HG03469 (cell line): ENCODE measurements around the gene GPR157.
"Not testable (repeated sequence)": the region's sequence is repeated elsewhere in the genome, so short reads cannot be mapped to it uniquely, and the experiment has no call there.

Source experiments
- ATAC-seq: cut with Tn5 transposase; IDR thresholded peaks from one replicate; pipeline ENCODE4 v1.9.1; 2021; ENCODE audit warnings: mild to moderate bottlenecking, moderate library complexity, moderate number of reproducible peaks; ENCODE audit not compliant: unreplicated experiment

The GPR157 gene

GRCh38 chr1:9149151-9149550, 20.2 kb upstream of the GPR157 start:
- ATAC-seq, result no peak

GRCh38 chr1:9146156-9146555, 17.3 kb upstream of the GPR157 start:
- ATAC-seq, result no peak

DNA sequence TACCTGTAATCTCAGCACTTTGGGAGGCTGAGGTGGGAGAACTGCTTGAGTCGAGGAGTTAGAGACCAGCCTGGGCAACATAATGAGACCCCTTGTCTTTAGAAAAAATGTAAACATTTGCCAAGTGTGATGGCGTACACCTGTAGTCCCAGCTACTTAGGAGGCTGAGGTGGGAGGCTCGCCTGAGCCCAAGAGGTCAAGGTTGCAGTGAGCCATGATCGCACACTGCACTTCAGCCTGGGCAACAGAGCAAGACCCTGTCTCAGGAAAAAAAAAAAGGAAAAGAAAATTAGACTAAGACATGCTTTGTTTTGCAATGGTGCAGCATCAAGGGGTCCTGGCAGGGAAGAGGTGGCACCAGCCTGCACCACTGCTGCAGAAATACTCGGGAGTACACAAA, 16.8 kb upstream of the GPR157 start:
- no peak for ATAC-seq

DNA sequence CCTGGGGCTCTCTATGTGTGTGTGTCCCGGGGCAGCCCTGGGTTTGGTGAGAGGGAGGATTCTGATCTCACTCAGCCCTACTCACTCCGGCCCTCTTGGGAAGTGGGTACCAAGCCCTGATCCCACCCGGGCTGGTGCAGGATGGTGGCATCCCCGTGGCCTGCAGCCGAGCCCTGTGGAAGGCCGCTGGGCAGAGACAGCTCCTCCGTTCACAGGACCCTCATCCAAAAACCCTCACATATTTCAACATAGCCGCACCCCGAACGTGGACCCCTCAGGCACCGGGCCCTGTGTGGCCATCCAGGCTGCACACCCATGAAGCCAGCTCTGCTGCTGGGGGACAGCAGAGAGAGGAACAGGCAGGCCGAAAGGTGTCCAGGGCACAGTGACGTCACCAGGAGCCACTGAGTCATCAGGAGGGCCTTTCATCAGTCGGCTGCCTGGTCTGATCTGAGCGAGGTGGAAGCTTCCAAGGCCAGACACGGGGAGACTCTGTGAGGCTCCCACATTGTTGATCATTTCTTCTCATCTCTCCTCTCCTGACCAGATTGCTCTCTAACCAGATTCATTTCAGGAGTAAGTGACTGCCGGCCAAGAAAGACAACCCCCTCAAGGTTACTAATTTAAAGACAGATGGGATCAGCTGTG, 16.2 kb upstream of the GPR157 start:
- ATAC-seq, result no peak

DNA sequence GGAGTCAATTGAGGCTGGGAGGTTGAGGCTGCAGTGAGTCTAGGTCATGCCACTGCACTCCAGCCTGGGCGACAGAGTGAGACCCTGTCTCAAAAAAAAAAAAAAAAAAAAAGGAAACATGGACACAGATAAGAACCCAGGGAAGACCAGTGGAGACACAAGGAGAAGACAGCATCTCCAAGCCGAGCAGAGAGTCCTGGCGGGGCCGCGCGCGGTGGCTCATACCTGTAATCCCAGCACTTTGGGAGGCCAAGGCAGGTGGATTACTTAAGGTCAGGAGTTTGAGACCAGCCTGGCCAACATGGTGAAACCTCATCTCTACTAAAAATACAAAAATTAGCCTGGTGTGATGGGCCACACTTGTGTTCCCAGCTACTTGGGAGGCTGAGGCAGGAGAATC, 15.6 kb upstream of the GPR157 start:
- ATAC-seq, result not testable (repeated sequence)

DNA sequence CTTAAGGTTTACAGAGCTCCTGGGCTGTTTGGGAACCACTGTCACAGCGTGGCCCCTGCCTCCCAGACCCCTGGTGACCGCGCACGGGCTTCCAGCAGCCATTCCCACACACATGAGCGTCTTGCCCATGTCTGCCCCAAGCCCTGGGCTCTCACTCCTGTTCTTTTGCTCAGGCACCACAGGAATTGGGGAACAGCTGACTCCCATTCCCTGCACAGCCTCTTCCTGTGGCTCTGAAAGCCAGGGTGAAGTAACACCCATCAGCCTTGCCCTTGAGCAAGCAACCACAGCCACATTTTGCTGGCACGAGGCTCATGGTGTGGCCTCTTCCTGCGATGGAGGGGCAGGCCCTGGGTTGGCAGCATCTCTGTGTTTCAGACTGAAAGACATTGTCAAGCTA, 14.3 kb upstream of the GPR157 start:
- no peak for ATAC-seq

DNA sequence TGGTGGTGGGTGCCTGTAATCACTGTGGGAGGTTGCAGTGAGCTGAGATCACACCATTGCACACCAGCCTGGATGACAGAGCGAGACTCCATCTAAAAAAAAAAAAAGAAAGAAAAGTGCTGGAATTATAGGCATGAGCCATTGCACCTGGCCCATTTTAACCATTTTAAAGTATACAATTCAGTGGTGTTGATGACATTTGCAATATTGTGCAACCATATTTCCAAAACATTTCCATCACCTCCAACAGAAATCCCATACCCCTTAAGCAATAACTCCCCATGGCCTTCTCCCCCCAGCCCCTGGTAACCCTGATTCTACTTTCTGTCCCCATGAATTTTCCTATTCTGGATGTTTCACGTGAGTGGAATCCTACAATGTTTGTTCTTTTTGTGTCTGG, 11.0 kb upstream of the GPR157 start:
- no peak for ATAC-seq

DNA sequence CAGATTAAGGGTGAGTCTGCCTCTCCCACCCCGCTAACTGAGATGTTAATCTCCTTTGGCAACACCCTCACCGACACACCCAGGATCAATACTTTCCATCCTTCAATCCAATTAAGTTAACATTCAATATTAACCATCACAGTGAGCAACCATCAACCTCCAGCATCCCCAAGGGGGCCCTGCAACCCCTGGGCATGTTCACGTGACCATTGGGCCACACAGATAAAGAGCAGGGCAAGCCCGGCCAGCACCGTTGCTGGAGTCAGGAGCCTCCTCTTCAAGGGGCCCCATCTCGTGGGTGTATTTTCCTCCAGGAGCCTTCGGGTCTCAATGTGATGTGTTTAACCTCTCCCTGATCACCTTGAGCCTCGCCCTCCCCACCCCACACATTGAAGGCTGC, 8.0 kb upstream of the GPR157 start:
- ATAC-seq, result no peak

GRCh38 chr1:9135073-9135836, 6.4 kb upstream of the GPR157 start:
- ATAC-seq, result no peak

GRCh38 chr1:9133870-9134585, 5.1 kb upstream of the GPR157 start:
- no peak for ATAC-seq

GRCh38 chr1:9129266-9130041, 552 bp upstream of the GPR157 start:
- ATAC-seq, result no peak

GRCh38 chr1:9128166-9128519, 759 bp downstream of the GPR157 start:
- no peak for ATAC-seq

DNA sequence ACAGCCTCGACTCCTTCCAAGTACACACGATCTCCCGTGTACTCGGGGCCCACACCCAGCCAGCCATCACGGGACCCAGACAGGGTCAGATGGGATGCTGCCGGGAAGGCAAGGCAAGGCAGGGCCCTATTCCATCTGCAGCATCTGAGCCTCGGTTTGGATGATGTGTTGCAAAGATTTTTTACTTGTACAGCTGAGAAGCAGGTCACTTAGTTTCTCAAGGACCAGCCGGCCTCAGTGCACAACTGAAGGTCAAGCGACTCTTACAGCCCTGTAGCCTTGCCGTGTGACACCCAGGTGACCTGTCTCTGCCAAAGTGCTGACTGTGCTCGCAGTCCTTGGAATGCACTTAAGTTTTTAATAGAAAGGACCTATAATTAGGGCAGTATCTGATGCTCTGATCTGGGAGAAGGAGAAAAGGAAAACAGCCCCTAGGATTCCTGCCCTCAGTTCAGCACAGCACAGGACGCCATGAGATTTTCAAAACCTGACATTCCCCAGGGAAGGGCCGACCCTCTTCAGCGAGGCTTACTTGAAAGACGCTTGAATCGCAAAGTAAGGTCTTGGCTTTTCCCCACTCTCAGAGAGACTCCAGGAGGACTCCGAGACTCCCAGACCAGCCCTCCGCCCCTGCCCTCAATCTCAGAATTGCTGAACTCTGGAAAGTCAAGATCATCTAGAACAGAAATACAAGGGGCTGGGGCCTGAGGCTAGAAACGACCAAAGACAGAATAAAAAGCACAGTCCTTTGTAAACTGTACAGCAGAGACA, 1.3 kb downstream of the GPR157 start:
- no peak for ATAC-seq

GRCh38 chr1:9126511-9126910, 2.4 kb downstream of the GPR157 start:
- no peak for ATAC-seq

GRCh38 chr1:9125847-9126246, 3.1 kb downstream of the GPR157 start:
- not testable (repeated sequence) for ATAC-seq

DNA sequence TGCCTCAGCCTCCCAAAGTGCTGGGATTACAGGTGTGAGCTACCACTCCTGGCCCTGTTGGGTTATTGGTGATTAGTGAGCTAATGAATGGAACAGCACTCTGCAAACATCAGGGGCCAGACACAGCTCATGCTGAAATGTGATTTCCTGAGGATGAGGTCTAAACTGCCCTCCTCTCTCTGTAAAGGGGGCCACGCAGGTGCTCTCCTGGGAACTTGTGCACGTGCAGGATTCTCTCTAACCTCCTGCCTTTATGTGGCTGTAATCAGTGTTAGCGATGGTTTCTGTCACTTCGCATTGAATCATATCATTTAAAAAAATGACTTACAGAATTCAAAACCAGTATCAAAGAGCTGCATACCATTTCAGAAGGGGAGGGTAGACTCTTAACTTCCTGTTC, 3.6 kb downstream of the GPR157 start:
- ATAC-seq, result no peak

- ATAC-seq, result not testable (repeated sequence)
Measured at GRCh38 chr1:9124389-9124788, 4.5 kb downstream of the GPR157 start.

GRCh38 chr1:9123665-9124064, 5.2 kb downstream of the GPR157 start:
- not testable (repeated sequence) for ATAC-seq

DNA sequence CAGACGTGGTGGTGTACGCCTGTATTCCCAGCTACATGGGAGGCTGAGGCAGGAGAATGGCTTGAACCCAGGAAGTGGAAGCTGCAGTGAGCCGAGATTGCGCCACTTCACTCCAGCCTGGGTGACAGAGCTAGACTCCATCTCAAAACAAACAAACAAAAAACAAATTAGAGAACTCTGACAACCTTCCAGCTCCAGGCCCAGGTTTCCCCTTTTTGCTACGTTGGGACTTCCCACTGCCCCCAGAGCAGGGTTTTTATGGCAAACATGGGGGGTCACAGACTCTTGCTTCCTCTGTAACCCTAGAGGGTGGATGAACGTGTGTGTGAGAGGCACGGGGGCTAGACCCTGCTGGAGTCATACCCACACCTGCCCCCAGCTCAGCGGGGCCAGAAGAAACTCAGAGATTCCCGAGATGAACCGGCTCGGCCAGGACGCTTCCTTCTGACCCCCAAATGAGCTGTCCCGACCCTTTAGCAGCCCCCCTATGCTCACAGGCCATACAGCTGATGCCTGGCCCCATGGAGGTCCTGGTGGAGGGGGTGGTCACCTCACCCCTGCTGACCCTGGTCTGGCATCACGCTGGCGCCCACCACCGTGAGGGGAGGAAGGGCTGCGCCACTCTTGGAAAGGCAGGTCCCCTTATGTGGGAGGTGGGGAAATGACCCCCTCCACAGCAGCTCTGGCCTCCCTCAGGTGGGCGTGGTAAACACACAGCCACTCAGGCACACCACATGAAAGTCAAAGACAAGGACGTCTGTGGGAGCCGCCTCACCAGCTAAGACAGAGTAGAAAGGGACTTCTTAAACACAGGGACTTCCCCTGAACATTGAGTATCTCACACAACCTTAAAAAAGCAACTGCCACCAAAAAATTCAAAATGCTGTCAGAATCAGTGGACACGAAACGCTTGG, 7.1 kb downstream of the GPR157 start:
- ATAC-seq, result peak; percentile 50
